ENCODE measurements around the gene CHD9NB.

- TF ChIP-seq GABPA (IDR thresholded peaks at IDR 0.05; ENCODE audit: low read depth): no peak
- no peak for TF ChIP-seq CTCF (IDR thresholded peaks at IDR 0.05)
Measured at GRCh38 chr16:53084141-53084541, 31.4 kb upstream of the CHD9NB start.
